H9 (cell line): ENCODE data around the gene RAB4B. TPM values are rescaled to one million over a fixed set of nuclear protein-coding genes. Genes with fewer than 3 reads are reported as not detected.
A peak's percentile ranks its signal among the peaks of the same experiment; 100 is the strongest.

ENCODE experiments used
- DNase-seq: peaks from one replicate; pipeline ENCODE4 v3.0.0-alpha.2; 2017
- H2AFZ ChIP-seq: one replicate; pipeline ENCODE4 v1.6.1; 2013; ENCODE audit warnings: mild to moderate bottlenecking, low read length, control low read depth, moderate library complexity
- H2AK5ac ChIP-seq: 2 replicates; pipeline ENCODE4 v1.6.1; 2013; ENCODE audit warnings: low read length, control low read depth, mixed read lengths; ENCODE audit not compliant: insufficient read length
- H2BK120ac ChIP-seq: one replicate; pipeline ENCODE4 v1.6.1; 2013; ENCODE audit warnings: low read depth, mild to moderate bottlenecking, low read length, control low read depth, inconsistent platforms; ENCODE audit not compliant: poor library complexity, severe bottlenecking
- H2BK12ac ChIP-seq: 2 replicates; pipeline ENCODE4 v1.6.1; 2013; ENCODE audit warnings: low read length, control low read depth, mixed read lengths, low read depth; ENCODE audit not compliant: insufficient read length
- H2BK15ac ChIP-seq: 2 replicates; pipeline ENCODE4 v1.6.1; 2013; ENCODE audit warnings: low read depth, low read length, control low read depth
- H2BK20ac ChIP-seq: one replicate; pipeline ENCODE4 v1.6.1; 2013; ENCODE audit warnings: low read depth, mild to moderate bottlenecking, low read length, control low read depth, inconsistent platforms; ENCODE audit not compliant: poor library complexity, severe bottlenecking
- H2BK5ac ChIP-seq: 2 replicates; pipeline ENCODE4 v1.6.1; 2013; ENCODE audit warnings: low read length, control low read depth, mixed read lengths; ENCODE audit not compliant: insufficient read length
- H3K14ac ChIP-seq: 2 replicates; pipeline ENCODE4 v1.6.1; 2013; ENCODE audit warnings: low read length, control low read depth; ENCODE audit not compliant: insufficient read depth
- H3K18ac ChIP-seq: 2 replicates; pipeline ENCODE4 v1.6.1; 2013; ENCODE audit warnings: low read depth, mild to moderate bottlenecking, mixed read lengths, low read length, control low read depth; ENCODE audit not compliant: insufficient read length
- H3K23ac ChIP-seq: 2 replicates; pipeline ENCODE4 v1.6.1; 2013; ENCODE audit warnings: low read length, control low read depth, mixed read lengths, low read depth; ENCODE audit not compliant: insufficient read length
- H3K23me2 ChIP-seq: 2 replicates; pipeline ENCODE4 v1.6.1; 2013; ENCODE audit warnings: low read depth, mild to moderate bottlenecking, mixed read lengths, low read length, control low read depth; ENCODE audit not compliant: insufficient read length, poor library complexity, severe bottlenecking
- H3K27ac ChIP-seq: 2 replicates; pipeline ENCODE4 v1.5.1; 2013; ENCODE audit warnings: low read length, control low read depth, mixed read lengths, low read depth; ENCODE audit not compliant: insufficient read length
- H3K27me3 ChIP-seq: 2 replicates; pipeline ENCODE4 v1.6.1; 2013; ENCODE audit warnings: low read length, control low read depth, inconsistent platforms; ENCODE audit not compliant: insufficient read depth
- H3K4ac ChIP-seq: 2 replicates; pipeline ENCODE4 v1.6.1; 2013; ENCODE audit warnings: low read depth, mild to moderate bottlenecking, control low read depth, inconsistent platforms, low read length, moderate library complexity
- H3K4me1 ChIP-seq: 2 replicates; pipeline ENCODE4 v1.6.1; 2013; ENCODE audit warnings: low read length, control low read depth, inconsistent platforms; ENCODE audit not compliant: insufficient read depth
- H3K4me2 ChIP-seq: 2 replicates; pipeline ENCODE4 v1.6.1; 2013; ENCODE audit warnings: low read length, control low read depth, mixed read lengths; ENCODE audit not compliant: insufficient read length, insufficient read depth
- H3K56ac ChIP-seq: 2 replicates; pipeline ENCODE4 v1.6.1; 2013; ENCODE audit warnings: low read depth, mild to moderate bottlenecking, mixed read lengths, low read length, control low read depth; ENCODE audit not compliant: insufficient read length
- H3K79me1 ChIP-seq: 2 replicates; pipeline ENCODE4 v1.6.1; 2013; ENCODE audit warnings: low read depth, mild to moderate bottlenecking, moderate library complexity, low read length, control low read depth, inconsistent platforms; ENCODE audit not compliant: insufficient read depth, poor library complexity, severe bottlenecking
- H3K79me2 ChIP-seq: 2 replicates; pipeline ENCODE4 v1.6.1; 2013; ENCODE audit warnings: low read length, control low read depth, inconsistent platforms; ENCODE audit not compliant: insufficient read depth
- H3K9ac ChIP-seq: 2 replicates; pipeline ENCODE4 v1.6.1; 2013; ENCODE audit warnings: low read length, control low read depth, mixed read lengths; ENCODE audit not compliant: insufficient read length; ENCODE audit errors: extremely low read depth
- H3K9me3 ChIP-seq: one replicate; pipeline ENCODE4 v1.6.1; 2013; ENCODE audit warnings: low read depth, low read length, inconsistent platforms; ENCODE audit not compliant: control insufficient read depth
- H3T11ph ChIP-seq: one replicate; pipeline ENCODE4 v1.6.1; 2013; ENCODE audit warnings: mild to moderate bottlenecking, low read length, control low read depth, inconsistent platforms
- H4K20me1 ChIP-seq: one replicate; pipeline ENCODE4 v1.6.1; 2013; ENCODE audit not compliant: control insufficient read depth, insufficient read length, insufficient read depth
- H4K5ac ChIP-seq: 2 replicates; pipeline ENCODE4 v1.6.1; 2013; ENCODE audit warnings: low read depth, mild to moderate bottlenecking, mixed read lengths, low read length, control low read depth; ENCODE audit not compliant: insufficient read length
- H4K8ac ChIP-seq: replicated peaks from 2 replicates; pipeline ENCODE4 v1.6.1; 2013; ENCODE audit warnings: low read length, control low read depth, mixed read lengths, low read depth; ENCODE audit not compliant: insufficient read length
- H4K91ac ChIP-seq: 2 replicates; pipeline ENCODE4 v1.6.1; 2013; ENCODE audit warnings: low read depth, mild to moderate bottlenecking, moderate library complexity, mixed read lengths, low read length, control low read depth; ENCODE audit not compliant: insufficient read length
- H3K27ac Mint-ChIP-seq, 3 experiments: 2 replicates in 2 of 3; 3 replicates in 1 of 3; pipeline ENCODE4 v1.8.0; 2020 to 2021; ENCODE audit warnings: mixed read lengths in 3 of 3, mild to moderate bottlenecking in 1 of 3, moderate library complexity in 1 of 3
- H3K27me3 Mint-ChIP-seq: 2 replicates; pipeline ENCODE4 v1.8.0; 2021; ENCODE audit warnings: low read depth, mild to moderate bottlenecking, moderate library complexity, mixed read lengths
- H3K36me3 Mint-ChIP-seq, 3 experiments: 2 replicates in 2 of 3; 3 replicates in 1 of 3; pipeline ENCODE4 v1.8.0; 2020 to 2021; ENCODE audit warnings: low read depth in 3 of 3, mixed read lengths in 3 of 3; ENCODE audit not compliant: insufficient read depth in 1 of 3
- H3K4me1 Mint-ChIP-seq, 2 experiments: 2 replicates each; pipeline ENCODE4 v1.8.0; 2020; ENCODE audit warnings: mixed read lengths in 2 of 2
- H3K4me3 Mint-ChIP-seq, 2 experiments: 2 replicates in 1 of 2; 3 replicates in 1 of 2; pipeline ENCODE4 v1.8.0; 2020 to 2021; ENCODE audit warnings: mild to moderate bottlenecking in 2 of 2, mixed read lengths in 2 of 2, moderate library complexity in 1 of 2
- H3K9me3 Mint-ChIP-seq, 2 experiments: 2 replicates in 1 of 2; 3 replicates in 1 of 2; pipeline ENCODE4 v1.8.0; 2020; ENCODE audit warnings: mild to moderate bottlenecking in 2 of 2, mixed read lengths in 2 of 2, moderate library complexity in 1 of 2
- WGBS: extraction: QIAGEN DNeasy Blood & Tissue Kit; methylation state at CpG from one replicate; pipeline ENCODE4 v1.1.7; 2013; ENCODE audit warnings: missing lambda C conversion rate, low lambda C conversion rate, mixed read lengths; ENCODE audit not compliant: insufficient read length; ENCODE audit errors: extremely low coverage; 5-methylcytosine and 5-hydroxymethylcytosine counted together
- total RNA-seq: library from RNA; stranded (reverse); gene quantifications from 2 replicates; pipeline ENCODE4 v1.2.1, GENCODE V29; 2021
- TF ChIP-seq, protein P1 (sequence below): fragments of 200-600 bp; sonication (generic); conservative IDR thresholded peaks from 3 replicates; pipeline ENCODE4 v1.8.0; 2021; ENCODE audit warnings: antibody characterized with exemption, mild to moderate bottlenecking

Gene RAB4B
- total RNA-seq, 1 experiment from 2014 or later: 26.8 TPM

DNA sequence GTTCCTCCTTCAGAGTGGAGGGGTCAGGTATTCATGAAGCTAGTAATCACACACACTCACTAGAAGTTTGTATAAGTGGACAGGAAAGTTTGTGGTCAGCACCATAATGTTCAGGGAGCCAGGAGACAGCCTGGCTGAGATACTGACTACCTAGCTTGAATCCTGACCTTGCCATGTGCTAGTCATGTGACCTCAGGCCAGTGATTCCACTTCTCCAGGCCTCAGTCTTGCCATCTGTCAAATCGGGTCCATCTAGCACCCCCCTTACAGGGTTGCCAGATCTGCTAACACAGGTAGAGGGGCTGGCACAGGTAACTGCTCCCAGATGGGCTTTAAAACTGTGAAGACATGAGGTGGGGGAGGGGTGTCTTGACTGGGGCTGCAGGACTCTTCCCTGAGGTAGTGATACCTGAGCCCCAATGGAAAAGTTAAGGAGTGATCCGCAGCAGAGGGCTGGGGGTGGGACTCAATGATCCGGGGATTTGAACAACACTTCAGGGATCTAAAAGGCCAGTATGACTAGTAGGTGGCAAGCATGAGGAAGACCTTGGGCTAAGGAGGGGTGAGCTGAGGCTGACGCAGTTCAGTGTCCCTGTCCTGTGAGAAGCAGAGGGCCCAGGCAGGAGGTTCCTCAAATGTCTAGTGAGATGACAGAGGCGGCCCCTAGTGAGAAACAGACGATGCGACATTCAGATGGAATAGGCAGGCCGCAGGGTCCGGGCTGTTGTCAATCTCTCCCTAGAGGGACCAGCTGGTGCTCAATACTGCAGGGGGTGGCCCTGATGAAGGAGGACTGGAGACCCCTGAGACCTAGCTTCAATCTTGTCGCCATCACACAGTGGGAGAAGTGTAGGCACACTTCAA, 36.3 kb upstream of the RAB4B start:
- Histone ChIP-seq H2BK5ac (no peak overlapping the region), H4K8ac (no peak overlapping the region), H2BK20ac (no peak overlapping the region), H4K5ac (no peak overlapping the region), H3T11ph (no peak overlapping the region), H3K79me2 (no peaks in the 10 kb centered on the region), H3K23me2 (no peaks in the 10 kb centered on the region), H4K20me1 (no peaks in the 10 kb centered on the region), H2AK5ac (no peak overlapping the region), H3K4me2 (no peak overlapping the region), H3K18ac (no peak overlapping the region), H2AFZ (no peak overlapping the region), H3K4ac (no peak overlapping the region), H3K27me3 (no peaks in the 10 kb centered on the region), H2BK15ac (no peak overlapping the region), H3K79me1 (no peaks in the 10 kb centered on the region), H3K56ac (no peak overlapping the region), H3K4me1 (0 out of 2 replicates have a peak, but pooled peaks cover 4% of the 10 kb centered on the region), H3K9ac (no peak overlapping the region), H3K9me3 (no peaks in the 10 kb centered on the region), H2BK12ac (no peak overlapping the region), H3K27ac (no peak overlapping the region), H4K91ac (no peak overlapping the region), H2BK120ac (no peak overlapping the region), H3K14ac (no peak overlapping the region; the same call in 1 of the 2 replicates), H3K23ac (no peak overlapping the region)
- peaks cover 11 to 15% of the 10 kb centered on the region in 2 experiments for H3K4me1 Mint-ChIP-seq
- no peaks in the 10 kb centered on the region for H3K9me3 Mint-ChIP-seq
- H3K4me3 Mint-ChIP-seq: no peak overlapping the region
- H3K36me3 Mint-ChIP-seq: peaks cover 6 to 27% (median 23%) of the 10 kb centered on the region in 3 experiments; a peak in 6 of 7 replicates
- no peak for DNase-seq
- TF ChIP-seq, protein P1, sequence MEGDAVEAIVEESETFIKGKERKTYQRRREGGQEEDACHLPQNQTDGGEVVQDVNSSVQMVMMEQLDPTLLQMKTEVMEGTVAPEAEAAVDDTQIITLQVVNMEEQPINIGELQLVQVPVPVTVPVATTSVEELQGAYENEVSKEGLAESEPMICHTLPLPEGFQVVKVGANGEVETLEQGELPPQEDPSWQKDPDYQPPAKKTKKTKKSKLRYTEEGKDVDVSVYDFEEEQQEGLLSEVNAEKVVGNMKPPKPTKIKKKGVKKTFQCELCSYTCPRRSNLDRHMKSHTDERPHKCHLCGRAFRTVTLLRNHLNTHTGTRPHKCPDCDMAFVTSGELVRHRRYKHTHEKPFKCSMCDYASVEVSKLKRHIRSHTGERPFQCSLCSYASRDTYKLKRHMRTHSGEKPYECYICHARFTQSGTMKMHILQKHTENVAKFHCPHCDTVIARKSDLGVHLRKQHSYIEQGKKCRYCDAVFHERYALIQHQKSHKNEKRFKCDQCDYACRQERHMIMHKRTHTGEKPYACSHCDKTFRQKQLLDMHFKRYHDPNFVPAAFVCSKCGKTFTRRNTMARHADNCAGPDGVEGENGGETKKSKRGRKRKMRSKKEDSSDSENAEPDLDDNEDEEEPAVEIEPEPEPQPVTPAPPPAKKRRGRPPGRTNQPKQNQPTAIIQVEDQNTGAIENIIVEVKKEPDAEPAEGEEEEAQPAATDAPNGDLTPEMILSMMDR: no peak
- no peaks in the 10 kb centered on the region for H3K27me3 Mint-ChIP-seq
- WGBS: no CpG with 5 or more reads among the region's 10 CpGs
- H3K27ac Mint-ChIP-seq: peak overlapping the region; percentile 9 to 93 (median 77); a peak in 5 of 7 replicates
